ES-I3 (cell line): ENCODE measurements around the gene CS.

ENCODE experiments used
- H3K36me3 ChIP-seq: 2 replicates; pipeline ENCODE4 v1.6.1; 2013; ENCODE audit warnings: mild to moderate bottlenecking, low read length, control low read depth, moderate library complexity; ENCODE audit not compliant: insufficient read depth
- H3K4me1 ChIP-seq: 2 replicates; pipeline ENCODE4 v1.6.1; 2013; ENCODE audit warnings: mild to moderate bottlenecking, control low read depth, low read length; ENCODE audit not compliant: insufficient read depth
- H3K9ac ChIP-seq: 2 replicates; pipeline ENCODE4 v1.6.1; 2013; ENCODE audit warnings: low read depth, mild to moderate bottlenecking, low read length, moderate library complexity
- H3K9me3 ChIP-seq: 2 replicates; pipeline ENCODE4 v1.6.1; 2013; ENCODE audit warnings: mild to moderate bottlenecking, low read length, moderate library complexity; ENCODE audit not compliant: control insufficient read depth, insufficient read depth

Gene CS

DNA sequence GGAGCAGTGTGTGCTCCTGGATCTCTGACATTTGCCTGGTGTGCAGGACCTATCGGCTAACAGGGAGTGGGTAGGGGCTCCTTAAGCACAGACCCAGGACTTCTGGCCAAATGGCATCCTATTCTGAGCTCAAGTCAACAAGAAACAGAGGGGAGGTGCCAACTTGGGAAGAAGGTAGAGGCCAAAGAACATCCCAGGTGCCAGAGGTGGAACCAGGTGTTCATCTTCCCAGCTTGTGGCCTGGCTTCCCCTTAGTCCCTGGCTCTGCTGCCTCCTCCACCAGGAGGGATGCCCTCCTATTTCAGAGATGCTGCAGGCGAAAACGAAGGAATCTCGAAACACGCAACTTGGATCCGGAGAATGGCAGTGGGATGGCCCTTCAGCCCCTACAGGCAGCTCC lies 64.0 kb downstream of the CS start:
- no peak overlapping the region for H3K9ac ChIP-seq
- peaks cover 2% of the 10 kb centered on the region; the same call in 1 of the 2 replicates for H3K36me3 ChIP-seq
- no peaks in the 10 kb centered on the region for H3K9me3 ChIP-seq
- H3K4me1 ChIP-seq, result no peaks in the 10 kb centered on the region

DNA sequence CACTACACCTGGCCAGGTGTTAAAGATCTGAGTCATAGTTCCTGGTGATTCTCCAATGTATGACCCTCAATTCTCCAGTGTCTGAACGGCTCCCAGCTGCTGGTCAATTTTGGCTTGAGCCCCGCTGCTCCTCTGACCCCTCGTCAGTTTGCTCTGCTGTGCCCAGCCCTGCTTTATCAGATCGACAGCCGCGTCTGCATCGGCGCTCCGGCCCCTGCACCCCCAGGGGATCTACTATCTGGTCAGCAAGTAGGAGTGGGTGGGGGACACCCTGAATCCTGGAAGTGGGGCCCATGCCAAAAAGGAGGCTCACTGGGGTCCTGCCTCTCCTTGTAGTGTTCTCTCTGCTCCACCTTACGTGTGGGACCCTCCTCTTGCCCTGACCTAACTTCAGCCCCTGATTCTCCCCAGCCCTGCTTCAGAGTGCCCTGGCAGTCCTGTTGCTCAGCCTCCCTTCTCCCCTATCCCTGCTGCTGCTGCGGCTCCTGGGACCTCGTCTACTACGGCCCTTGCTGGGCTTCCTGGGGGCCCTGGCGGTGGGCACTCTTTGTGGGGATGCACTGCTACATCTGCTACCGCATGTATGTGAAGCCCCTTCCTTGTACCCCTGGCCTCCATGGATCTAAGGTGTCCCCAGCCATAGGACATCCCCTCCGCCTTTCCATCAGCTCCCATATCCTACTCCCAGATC lies 65.2 kb downstream of the CS start:
- Histone ChIP-seq H3K4me1 (peaks cover 3% of the 10 kb centered on the region; the same call in 1 of the 2 replicates), H3K9ac (no peak overlapping the region), H3K36me3 (no peaks in the 10 kb centered on the region), H3K9me3 (no peaks in the 10 kb centered on the region)

DNA sequence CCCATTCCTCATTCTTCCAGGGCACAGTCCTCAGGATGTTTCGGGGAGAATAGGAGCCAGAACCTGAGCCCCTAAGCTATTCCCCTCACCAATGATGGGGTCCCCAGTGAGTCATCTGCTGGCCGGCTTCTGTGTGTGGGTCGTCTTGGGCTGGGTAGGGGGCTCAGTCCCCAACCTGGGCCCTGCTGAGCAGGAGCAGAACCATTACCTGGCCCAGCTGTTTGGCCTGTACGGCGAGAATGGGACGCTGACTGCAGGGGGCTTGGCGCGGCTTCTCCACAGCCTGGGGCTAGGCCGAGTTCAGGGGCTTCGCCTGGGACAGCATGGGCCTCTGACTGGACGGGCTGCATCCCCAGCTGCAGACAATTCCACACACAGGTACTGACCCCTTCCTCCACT lies 68.9 kb downstream of the CS start:
- peaks cover 3% of the 10 kb centered on the region; the same call in 1 of the 2 replicates for H3K4me1 ChIP-seq
- no peaks in the 10 kb centered on the region for H3K36me3 ChIP-seq
- no peak overlapping the region for H3K9ac ChIP-seq
- H3K9me3 ChIP-seq, result no peaks in the 10 kb centered on the region

DNA sequence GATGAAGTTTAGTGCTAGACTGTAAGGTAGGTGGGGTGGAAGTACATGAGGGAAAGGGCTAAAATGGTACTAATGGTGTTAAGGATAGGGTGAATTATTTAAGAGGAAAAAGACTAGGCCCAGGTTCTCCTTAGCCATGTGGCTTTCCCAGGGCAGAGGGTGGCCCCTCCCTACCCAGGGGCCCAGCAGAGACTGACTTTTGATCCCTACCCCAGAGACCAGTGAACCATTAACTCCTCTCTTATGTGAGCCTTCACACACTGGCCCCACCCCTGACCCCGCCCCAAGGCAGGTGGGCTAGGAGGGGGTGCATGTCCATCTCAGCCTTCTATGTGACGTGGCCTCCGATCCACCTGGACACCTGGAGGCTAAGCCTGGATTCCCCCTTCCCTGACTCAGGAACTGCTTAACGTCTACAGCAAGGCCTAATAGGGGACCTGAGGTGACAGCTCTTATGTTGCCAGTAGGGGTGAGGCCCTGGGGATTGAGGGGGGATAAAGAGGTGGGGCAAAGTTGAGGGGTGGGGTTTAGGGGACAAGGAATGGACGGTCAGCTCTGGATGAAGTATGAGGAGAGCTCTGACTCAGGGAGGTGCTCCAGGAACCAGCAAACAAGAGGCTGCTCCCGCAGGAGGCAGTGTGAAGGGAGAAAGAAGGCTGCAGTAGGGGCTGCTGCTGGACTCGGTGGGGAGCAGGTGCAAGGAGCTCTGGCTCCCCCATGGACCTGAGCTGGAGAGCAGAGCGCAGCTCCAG lies 69.5 kb downstream of the CS start:
- H3K9ac ChIP-seq, result no peak overlapping the region
- H3K4me1 ChIP-seq, result peaks cover 3% of the 10 kb centered on the region; the same call in 1 of the 2 replicates
- no peaks in the 10 kb centered on the region for H3K36me3 ChIP-seq
- H3K9me3 ChIP-seq, result no peaks in the 10 kb centered on the region

DNA sequence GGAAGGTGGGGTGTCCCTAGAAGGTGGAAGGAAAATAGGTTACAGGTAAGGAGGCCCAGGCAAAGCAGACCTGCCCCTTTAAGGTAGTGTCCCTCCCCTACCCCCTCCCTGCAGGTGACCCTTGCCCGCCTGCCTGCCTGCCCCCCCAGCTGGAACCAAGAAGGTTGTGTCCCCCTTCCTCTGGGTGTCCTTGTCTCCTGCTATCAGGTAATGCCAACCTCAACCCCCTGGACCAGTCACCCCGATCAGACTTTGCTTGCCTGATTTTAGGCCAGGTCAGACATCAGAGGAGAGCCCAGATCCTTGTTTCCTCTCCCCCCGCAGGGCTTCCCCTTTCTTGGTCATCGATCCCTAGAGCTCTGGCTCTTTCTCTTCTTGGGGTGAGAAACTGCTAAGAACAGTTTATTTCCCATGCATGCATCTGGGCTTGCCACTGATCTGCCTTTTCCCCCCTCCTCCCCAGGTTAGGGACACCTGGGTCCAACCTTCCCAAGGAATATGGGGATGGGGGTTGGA lies 70.2 kb downstream of the CS start, which contains the start of gene SLC39A5:
Gene SLC39A5, plus strand, starts transcription at position 136 of the 516 bp plus-strand sequence. CDS start 1,224 bp downstream, outside the sequence.
- Histone ChIP-seq H3K9ac (no peak within 1 kb of the TSS), H3K4me1 (peaks cover 3% of the 10 kb centered on the region; the same call in 1 of the 2 replicates)

DNA sequence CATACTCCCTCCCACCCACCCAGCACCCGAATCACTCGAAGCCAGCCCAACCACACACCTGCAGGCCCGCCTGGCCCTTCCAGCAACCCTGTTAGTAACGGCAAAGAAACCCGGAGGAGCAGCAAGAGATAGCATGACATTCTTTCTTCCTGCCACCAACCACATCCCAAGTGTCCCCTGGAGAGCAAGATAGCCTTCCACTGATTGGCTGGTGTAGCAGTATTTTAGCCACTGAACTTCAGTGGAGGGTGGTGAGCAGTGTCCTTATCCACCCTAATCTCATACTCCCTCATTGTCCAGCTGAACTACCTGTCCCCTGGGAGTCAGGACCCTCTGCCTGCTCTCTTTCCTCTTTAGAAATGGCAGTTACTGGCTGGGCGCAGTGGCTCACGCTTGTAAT lies 71.0 kb downstream of the CS start:
- Histone ChIP-seq H3K4me1 (peaks cover 6% of the 10 kb centered on the region), H3K36me3 (no peaks in the 10 kb centered on the region), H3K9me3 (no peaks in the 10 kb centered on the region), H3K9ac (no peak overlapping the region)

More for the DNA sequence above, 70.2 kb downstream of the CS start, which contains the start of gene SLC39A5:
- Histone ChIP-seq H3K9me3 (no peaks in the 10 kb centered on the region), H3K36me3 (no peaks in the 10 kb centered on the region)

DNA sequence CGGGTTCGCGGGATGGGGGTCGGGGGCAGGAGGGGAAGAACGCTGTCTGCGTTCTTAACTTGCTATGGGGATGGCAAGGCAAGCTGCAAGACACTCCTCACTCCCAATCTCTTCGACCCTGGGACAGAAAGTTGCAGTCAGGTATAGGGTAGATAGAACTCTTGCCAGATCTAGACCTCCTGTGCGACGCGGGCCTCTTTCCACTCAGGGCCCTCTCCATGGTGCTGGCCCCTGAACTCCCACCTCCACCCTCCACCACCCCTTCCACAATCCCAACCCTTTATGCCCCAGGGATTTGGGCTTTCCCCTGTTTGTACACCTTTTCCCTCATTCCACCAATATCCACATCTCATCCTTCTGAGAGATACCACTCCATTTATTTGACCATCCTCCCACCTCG lies 75.2 kb downstream of the CS start:
- Histone ChIP-seq H3K9me3 (no peaks in the 10 kb centered on the region), H3K36me3 (no peaks in the 10 kb centered on the region), H3K9ac (peak overlapping the region; percentile 86; the same call in 1 of the 2 replicates), H3K4me1 (peaks cover 3% of the 10 kb centered on the region; the same call in 1 of the 2 replicates)

DNA sequence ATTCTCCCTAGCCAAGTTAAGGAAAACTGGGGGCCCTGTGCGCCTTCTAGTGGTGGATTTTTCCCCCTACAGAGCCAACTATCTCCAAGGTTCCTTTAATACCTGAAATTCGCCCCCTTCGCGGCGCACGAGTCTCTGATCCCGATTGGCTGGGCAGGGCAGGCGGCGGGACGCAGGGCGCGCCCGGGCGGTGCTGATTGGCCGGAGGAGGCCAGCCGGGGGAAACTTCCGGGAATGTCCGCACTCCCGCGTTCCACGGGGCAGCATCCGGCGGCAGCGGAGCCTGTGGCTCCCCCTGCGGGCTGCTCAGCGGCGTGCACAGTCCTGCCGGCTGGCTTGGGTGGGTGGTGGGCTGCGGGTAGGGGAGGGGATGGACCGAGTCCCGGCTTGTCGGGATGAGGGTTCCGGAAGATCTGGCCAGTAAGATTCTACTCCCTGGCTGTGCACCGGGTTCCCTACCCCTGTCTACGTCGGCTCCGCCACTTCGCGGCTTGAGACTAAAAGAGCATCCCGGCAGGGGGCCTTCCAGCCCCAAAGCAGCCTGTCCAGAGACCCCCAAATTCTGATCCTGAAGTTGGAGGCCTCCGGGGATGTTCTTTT lies 75.9 kb downstream of the CS start, which contains the start of gene NABP2:
Gene NABP2, plus strand, starts transcription at position 241 of the 600 bp plus-strand sequence. CDS start 515 bp downstream, outside the sequence.
- Histone ChIP-seq H3K4me1 (peaks cover 3% of the 10 kb centered on the region; the same call in 1 of the 2 replicates), H3K9me3 (no peaks in the 10 kb centered on the region), H3K36me3 (no peaks in the 10 kb centered on the region), H3K9ac (peak within 1 kb of the TSS; percentile 86)

DNA sequence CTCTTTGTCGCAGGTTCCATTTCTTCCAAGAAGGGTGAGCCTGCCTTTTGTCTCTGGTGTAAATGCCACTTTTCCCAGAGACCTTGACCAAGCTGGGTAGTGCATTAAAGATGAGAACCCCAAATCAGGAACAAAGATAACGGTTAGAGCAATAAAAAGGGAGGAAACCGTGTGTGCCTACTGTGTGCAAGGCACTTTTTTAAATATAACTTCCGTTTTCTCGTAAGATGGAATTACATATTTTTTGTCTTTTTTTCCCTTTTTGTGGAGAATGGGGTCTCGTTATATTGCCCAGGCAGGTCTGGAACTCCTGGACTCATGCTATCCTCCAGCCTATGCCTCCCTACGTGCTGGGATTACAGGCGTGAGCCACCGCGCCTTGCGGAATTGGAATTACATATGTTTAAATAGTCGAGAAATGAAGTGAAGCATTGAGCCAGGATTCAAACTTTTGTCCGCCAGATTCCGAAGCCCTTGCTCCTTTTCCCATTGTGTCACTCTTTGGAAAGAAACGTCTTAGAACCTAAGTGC lies 76.5 kb downstream of the CS start:
- Histone ChIP-seq H3K9ac (peak overlapping the region; percentile 77), H3K36me3 (no peaks in the 10 kb centered on the region), H3K9me3 (no peaks in the 10 kb centered on the region), H3K4me1 (peaks cover 3% of the 10 kb centered on the region; the same call in 1 of the 2 replicates)

DNA sequence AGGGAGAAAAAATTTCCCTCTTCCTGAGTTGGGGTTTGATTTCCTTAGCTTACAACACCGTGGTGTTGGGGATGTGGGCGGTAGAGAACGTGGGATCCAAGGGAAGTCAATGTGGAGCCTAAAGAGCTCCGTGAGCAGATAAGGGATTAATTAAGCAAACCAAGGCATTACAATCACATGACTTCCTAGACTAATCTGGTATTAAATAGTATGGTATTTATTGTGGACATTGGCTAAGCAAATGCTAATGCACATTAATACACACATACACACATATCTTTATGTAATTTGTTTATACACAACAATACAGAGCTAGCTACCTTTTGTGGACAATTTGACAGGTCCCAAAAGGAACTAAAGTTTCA lies 77.6 kb downstream of the CS start:
- no peaks in the 10 kb centered on the region for H3K9me3 ChIP-seq
- H3K9ac ChIP-seq, result peak overlapping the region; percentile 77
- H3K36me3 ChIP-seq, result no peaks in the 10 kb centered on the region
- peaks cover 3% of the 10 kb centered on the region; the same call in 1 of the 2 replicates for H3K4me1 ChIP-seq

DNA sequence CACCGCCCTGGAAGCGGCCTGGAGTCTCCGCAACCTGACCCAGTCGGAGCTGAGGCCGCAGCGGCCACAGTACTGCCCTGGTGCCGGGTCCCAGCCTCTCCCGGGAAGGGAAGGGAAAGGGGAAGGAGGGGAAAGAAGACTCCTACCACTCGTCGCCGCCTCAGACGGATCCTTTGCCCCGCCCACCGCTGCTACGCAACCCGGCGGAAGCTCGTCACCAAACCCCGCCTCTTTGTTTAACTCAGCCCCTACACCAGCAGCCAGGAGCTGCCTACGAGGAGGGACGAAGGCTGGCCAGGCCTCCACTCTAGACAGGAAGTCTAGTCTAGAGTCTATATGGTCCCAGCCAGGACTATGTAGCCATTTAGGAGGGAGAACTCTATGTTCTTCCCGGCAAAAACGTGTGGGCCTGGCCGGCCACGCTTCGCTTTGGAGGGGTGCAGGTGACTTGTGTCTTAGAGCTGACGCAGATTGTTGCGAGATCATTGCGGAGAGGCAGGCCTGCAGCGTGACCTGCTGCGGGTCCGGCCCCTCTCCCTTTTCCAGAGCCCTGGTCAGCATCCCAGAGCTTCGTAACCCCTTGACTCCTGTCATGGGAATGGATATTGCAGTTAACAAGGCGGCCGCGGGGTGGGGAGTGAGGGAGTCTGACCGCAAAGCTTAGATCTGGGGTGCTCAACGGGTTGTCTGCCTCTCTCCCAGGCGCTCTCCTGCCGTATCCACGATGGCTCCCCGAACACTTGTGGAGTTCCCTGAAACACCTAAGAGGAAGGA lies 78.2 kb downstream of the CS start, which contains the start of gene RNF41:
Gene RNF41, minus strand, starts transcription at position 166 of the 774 bp plus-strand sequence. CDS start 7,875 bp downstream, outside the sequence.
- Histone ChIP-seq H3K4me1 (peaks cover 3% of the 10 kb centered on the region; the same call in 1 of the 2 replicates), H3K36me3 (no peaks in the 10 kb centered on the region), H3K9ac (peak within 1 kb of the TSS; percentile 77), H3K9me3 (no peaks in the 10 kb centered on the region)
